ENCODE results near the gene SLC6A11.

SLC6A11 gene

GRCh38 chr3:10822708-10823515, 6.9 kb downstream of the SLC6A11 start:
- Histone ChIP-seq H3K9me3 (ENCODE audit: severe bottlenecking) (no peaks in the 10 kb centered on the region), H3K27ac (ENCODE audit: poor library complexity, severe bottlenecking) (no peak overlapping the region), H3K4me3 (ENCODE audit: severe bottlenecking) (no peak overlapping the region), H3K4me1 (ENCODE audit: insufficient read depth, poor library complexity, severe bottlenecking) (no peaks in the 10 kb centered on the region), H3K36me3 (ENCODE audit: low read depth) (no peaks in the 10 kb centered on the region), H3K27me3 (ENCODE audit: insufficient read depth, poor library complexity, severe bottlenecking) (no peaks in the 10 kb centered on the region)
- TF ChIP-seq, protein P1, sequence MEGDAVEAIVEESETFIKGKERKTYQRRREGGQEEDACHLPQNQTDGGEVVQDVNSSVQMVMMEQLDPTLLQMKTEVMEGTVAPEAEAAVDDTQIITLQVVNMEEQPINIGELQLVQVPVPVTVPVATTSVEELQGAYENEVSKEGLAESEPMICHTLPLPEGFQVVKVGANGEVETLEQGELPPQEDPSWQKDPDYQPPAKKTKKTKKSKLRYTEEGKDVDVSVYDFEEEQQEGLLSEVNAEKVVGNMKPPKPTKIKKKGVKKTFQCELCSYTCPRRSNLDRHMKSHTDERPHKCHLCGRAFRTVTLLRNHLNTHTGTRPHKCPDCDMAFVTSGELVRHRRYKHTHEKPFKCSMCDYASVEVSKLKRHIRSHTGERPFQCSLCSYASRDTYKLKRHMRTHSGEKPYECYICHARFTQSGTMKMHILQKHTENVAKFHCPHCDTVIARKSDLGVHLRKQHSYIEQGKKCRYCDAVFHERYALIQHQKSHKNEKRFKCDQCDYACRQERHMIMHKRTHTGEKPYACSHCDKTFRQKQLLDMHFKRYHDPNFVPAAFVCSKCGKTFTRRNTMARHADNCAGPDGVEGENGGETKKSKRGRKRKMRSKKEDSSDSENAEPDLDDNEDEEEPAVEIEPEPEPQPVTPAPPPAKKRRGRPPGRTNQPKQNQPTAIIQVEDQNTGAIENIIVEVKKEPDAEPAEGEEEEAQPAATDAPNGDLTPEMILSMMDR (IDR thresholded peaks at IDR 0.05; ENCODE audit: poor library complexity, severe bottlenecking), result no peak
- DNase-seq (ENCODE audit: low spot score), result no peak
- ATAC-seq (ENCODE audit: low read depth), result no peak

DNA sequence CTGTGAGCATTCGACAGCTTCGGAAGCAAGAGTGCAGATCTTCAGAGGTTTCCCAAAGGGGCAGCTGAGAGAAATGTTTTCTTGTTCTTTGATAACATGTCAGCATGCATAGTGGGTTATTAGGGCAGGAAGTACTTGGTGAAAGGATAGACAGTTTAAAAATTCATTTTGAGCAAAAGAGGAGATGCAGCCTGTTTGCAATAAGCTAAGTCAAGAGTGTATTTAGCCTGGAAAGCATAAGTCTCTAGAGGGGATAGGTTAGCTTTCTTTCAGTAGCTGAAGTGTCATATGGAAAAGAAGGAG, 7.4 kb downstream of the SLC6A11 start:
- no peak overlapping the region for H3K4me3 ChIP-seq (ENCODE audit: severe bottlenecking)
- no peak overlapping the region for H3K27ac ChIP-seq (ENCODE audit: poor library complexity, severe bottlenecking)
- no peaks in the 10 kb centered on the region for H3K27me3 ChIP-seq (ENCODE audit: insufficient read depth, poor library complexity, severe bottlenecking)
- TF ChIP-seq, protein P1 (IDR thresholded peaks at IDR 0.05; ENCODE audit: poor library complexity, severe bottlenecking), result no peak
- ATAC-seq (ENCODE audit: low read depth) (no peak), DNase-seq (ENCODE audit: low spot score) (no peak)
- no peaks in the 10 kb centered on the region for H3K4me1 ChIP-seq (ENCODE audit: insufficient read depth, poor library complexity, severe bottlenecking)
- no peaks in the 10 kb centered on the region for H3K36me3 ChIP-seq (ENCODE audit: low read depth)
- no peaks in the 10 kb centered on the region for H3K9me3 ChIP-seq (ENCODE audit: severe bottlenecking)

- H3K27me3 ChIP-seq (ENCODE audit: insufficient read depth, poor library complexity, severe bottlenecking), result no peaks in the 10 kb centered on the region
- no peak overlapping the region for H3K27ac ChIP-seq (ENCODE audit: poor library complexity, severe bottlenecking)
- TF ChIP-seq, protein P1 (IDR thresholded peaks at IDR 0.05; ENCODE audit: poor library complexity, severe bottlenecking), result no peak
- H3K4me1 ChIP-seq (ENCODE audit: insufficient read depth, poor library complexity, severe bottlenecking), result no peaks in the 10 kb centered on the region
- DNase-seq (ENCODE audit: low spot score) (no peak), ATAC-seq (ENCODE audit: low read depth) (no peak)
- H3K4me3 ChIP-seq (ENCODE audit: severe bottlenecking), result no peak overlapping the region
- no peaks in the 10 kb centered on the region for H3K9me3 ChIP-seq (ENCODE audit: severe bottlenecking)
- no peaks in the 10 kb centered on the region for H3K36me3 ChIP-seq (ENCODE audit: low read depth)
Observed at GRCh38 chr3:10824468-10824867, 8.4 kb downstream of the SLC6A11 start.

GRCh38 chr3:10833855-10834414, 17.9 kb downstream of the SLC6A11 start:
- no peaks in the 10 kb centered on the region for H3K27me3 ChIP-seq (ENCODE audit: insufficient read depth, poor library complexity, severe bottlenecking)
- ATAC-seq (ENCODE audit: low read depth) (no peak), DNase-seq (ENCODE audit: low spot score) (no peak)
- TF ChIP-seq, protein P1 (IDR thresholded peaks at IDR 0.05; ENCODE audit: poor library complexity, severe bottlenecking), result no peak
- H3K4me1 ChIP-seq (ENCODE audit: insufficient read depth, poor library complexity, severe bottlenecking), result no peaks in the 10 kb centered on the region
- H3K36me3 ChIP-seq (ENCODE audit: low read depth), result no peaks in the 10 kb centered on the region
- no peaks in the 10 kb centered on the region for H3K9me3 ChIP-seq (ENCODE audit: severe bottlenecking)
- H3K4me3 ChIP-seq (ENCODE audit: severe bottlenecking), result no peak overlapping the region
- no peak overlapping the region for H3K27ac ChIP-seq (ENCODE audit: poor library complexity, severe bottlenecking)

- H3K27me3 ChIP-seq (ENCODE audit: insufficient read depth, poor library complexity, severe bottlenecking), result no peaks in the 10 kb centered on the region
- no peak overlapping the region for H3K27ac ChIP-seq (ENCODE audit: poor library complexity, severe bottlenecking)
- DNase-seq (ENCODE audit: low spot score), result no peak
- no peak for ATAC-seq (ENCODE audit: low read depth)
- no peak overlapping the region for H3K4me3 ChIP-seq (ENCODE audit: severe bottlenecking)
- no peaks in the 10 kb centered on the region for H3K4me1 ChIP-seq (ENCODE audit: insufficient read depth, poor library complexity, severe bottlenecking)
- no peaks in the 10 kb centered on the region for H3K9me3 ChIP-seq (ENCODE audit: severe bottlenecking)
- TF ChIP-seq, protein P1 (IDR thresholded peaks at IDR 0.05; ENCODE audit: poor library complexity, severe bottlenecking), result no peak
- H3K36me3 ChIP-seq (ENCODE audit: low read depth), result no peaks in the 10 kb centered on the region
Observed at GRCh38 chr3:10834951-10835350, 18.9 kb downstream of the SLC6A11 start.

All from RWPE2 (cell line).